Right lobe of liver (tissue), 4 donors: ENCODE measurements around the gene PICALM.

Experiments used
- POLR2A ChIP-seq: fragments of 450-650 bp; IDR thresholded peaks from one replicate; pipeline ENCODE4 v1.6.1; 2017; ENCODE audit warnings: antibody characterized with exemption, mild to moderate bottlenecking
- TF ChIP-seq, protein P1 (sequence below), 4 donors: fragments of 200-600 bp in 3 of 4; fragments of 450-650 bp in 1 of 4; IDR thresholded peaks; one replicate each; pipeline versions ENCODE4 v1.5.1 to v1.8.0; 2016 to 2022; ENCODE audit warnings: antibody characterized with exemption in 4 of 4, mild to moderate bottlenecking in 2 of 4
- donor health status: DM: no; HTN: no; CAD: no.
- donor health status: DM: no; HTN: no; CAD: no.
- donor health status: DM: no; HTN: yes; CAD: no.

DNA sequence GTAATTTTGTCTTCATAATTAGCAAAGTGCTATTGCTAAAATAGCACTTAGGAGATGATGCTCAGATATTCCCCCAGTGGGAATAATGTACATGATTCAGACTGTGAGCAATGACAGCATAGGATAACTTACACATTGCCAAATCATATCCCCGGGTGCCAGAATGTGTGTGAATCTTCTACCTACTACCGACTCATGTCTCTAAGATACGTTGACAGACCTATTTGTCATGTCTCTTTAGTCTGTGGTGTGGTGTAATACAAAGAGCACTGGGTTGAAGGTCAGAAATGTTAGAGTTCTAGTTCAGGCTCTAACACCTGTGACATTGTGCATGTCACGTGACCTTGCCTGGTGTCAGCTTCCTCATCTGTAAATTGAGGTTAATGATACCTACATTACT, 31.0 kb upstream of the PICALM start:
- no peak for TF ChIP-seq POLR2A
- TF ChIP-seq, protein P1, sequence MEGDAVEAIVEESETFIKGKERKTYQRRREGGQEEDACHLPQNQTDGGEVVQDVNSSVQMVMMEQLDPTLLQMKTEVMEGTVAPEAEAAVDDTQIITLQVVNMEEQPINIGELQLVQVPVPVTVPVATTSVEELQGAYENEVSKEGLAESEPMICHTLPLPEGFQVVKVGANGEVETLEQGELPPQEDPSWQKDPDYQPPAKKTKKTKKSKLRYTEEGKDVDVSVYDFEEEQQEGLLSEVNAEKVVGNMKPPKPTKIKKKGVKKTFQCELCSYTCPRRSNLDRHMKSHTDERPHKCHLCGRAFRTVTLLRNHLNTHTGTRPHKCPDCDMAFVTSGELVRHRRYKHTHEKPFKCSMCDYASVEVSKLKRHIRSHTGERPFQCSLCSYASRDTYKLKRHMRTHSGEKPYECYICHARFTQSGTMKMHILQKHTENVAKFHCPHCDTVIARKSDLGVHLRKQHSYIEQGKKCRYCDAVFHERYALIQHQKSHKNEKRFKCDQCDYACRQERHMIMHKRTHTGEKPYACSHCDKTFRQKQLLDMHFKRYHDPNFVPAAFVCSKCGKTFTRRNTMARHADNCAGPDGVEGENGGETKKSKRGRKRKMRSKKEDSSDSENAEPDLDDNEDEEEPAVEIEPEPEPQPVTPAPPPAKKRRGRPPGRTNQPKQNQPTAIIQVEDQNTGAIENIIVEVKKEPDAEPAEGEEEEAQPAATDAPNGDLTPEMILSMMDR (IDR thresholded peaks at IDR 0.05), result no peak
